HG03025 (cell line): ENCODE data around the gene IFI44.

Source experiments
- ATAC-seq: cut with Tn5 transposase; IDR thresholded peaks from one replicate; pipeline ENCODE4 v1.9.1; 2021; ENCODE audit warnings: mild to moderate bottlenecking, moderate library complexity; ENCODE audit not compliant: unreplicated experiment, low FRiP score

IFI44 gene

GRCh38 chr1:78650114-78650660 is 556 bp downstream of the IFI44 start:
- no peak for ATAC-seq

DNA sequence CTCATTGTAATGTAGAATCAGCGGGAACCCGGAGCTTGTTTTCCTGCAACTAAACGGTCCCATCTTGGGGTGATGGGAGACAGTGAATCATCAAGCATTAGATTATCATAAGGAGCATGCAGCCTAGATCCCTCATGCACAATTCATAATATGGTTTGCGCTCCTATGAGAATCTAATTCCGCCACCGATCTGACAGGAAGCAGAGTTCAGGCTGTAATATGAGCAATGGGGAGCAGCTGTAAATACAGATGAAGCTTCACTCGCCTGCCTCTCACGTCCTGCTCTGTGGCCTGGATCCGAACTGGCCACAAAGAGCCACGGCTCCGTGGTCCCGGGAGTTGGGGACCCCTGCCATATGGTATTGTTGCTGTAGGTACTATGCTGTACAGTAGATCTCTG is 1.6 kb downstream of the IFI44 start:
- ATAC-seq: peak; percentile 44

- no peak for ATAC-seq
Observed at GRCh38 chr1:78652019-78652560, 2.5 kb downstream of the IFI44 start.

GRCh38 chr1:78658901-78659300 is 9.3 kb downstream of the IFI44 start:
- no peak for ATAC-seq

DNA sequence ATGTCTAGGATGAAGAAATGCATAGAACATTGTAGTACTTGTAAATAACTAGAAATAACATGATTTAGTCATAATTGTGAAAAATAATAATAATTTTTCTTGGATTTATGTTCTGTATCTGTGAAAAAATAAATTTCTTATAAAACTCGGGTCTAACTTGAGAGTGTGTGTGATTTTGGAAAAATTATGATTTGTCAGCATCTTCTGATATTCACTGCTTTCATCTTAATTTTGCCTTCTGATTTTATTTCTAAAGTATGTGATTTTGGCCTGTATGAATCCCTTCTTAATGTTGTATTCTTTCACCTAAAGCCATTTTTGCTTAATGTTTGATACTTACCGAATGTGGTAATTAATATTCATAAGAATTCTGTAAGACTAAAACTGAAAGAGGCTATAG is 14.3 kb downstream of the IFI44 start:
- ATAC-seq: no peak

DNA sequence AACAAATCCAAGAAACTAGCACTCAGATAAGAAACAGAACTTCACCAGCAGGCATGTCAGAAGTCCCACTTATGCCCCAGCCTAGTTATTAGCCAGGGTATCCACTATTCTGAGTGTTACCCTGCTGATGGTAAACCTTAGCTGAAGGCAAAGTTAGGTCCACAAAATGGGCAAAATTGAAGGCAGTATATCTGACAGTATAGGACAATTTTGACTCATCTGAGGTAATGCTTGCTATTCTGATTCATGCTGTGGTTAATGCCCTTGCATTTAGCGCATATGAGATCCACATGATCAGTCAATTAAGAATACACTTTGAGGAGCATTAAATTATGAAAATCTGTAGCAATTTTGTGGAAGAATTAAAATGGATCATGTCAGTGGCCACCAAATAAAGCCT is 15.1 kb downstream of the IFI44 start:
- ATAC-seq: no peak

DNA sequence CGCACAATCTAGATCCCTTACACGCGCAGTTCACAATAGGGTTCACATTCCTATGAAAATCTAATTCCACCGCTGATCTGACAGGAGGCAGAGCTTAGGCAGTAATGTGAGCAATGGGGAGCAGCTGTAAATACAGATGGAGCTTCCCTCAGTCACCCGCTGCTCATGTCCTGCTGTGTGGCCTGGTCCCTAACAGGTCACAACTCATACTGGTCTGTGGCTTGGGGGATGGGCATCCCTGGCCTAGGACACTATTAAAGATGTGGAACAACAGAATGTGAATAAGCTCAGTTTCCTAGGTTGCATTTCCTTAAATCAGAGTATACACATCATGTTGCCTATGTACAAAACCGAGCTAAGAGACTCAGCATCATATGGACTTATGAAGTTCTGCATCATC is 16.2 kb downstream of the IFI44 start:
- no peak for ATAC-seq

DNA sequence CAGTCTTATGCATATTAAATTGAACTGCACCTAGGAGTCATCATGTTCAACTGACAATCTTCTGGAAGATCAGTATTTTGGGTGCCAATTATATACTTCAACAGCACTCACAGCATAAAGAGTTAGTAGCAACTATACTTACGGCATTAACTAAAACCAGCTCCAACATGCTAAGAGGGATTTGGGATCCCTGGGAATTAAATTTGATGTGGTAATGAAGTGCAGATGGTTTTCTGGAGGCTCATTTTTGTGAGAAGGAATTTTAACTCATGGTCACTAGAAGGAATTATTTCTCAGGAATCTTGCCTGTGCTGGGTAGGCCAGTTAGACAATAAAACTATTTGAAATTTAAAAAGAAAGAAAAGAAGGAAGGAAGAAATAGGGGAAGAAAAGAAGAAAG is 18.3 kb downstream of the IFI44 start:
- ATAC-seq: no peak

DNA sequence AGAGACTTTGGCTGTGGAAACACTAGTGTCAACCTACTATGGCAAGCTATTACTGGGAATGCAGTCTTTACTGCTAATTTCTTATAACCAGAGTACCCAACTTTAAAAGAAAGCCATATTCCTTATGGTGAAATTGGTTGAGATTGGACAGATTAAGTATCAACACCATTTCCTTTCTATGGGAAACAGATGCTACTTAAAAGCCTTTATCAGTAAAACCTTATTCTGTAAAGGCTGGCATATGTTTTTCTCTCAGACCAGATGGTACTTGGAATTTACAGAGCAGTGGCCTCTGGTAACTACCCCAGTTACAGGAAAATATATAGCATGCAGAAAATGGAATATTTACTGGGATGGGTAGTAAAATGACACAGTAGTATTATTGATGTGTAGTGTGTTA is 18.8 kb downstream of the IFI44 start:
- no peak for ATAC-seq

GRCh38 chr1:78672428-78672827 is 22.8 kb downstream of the IFI44 start:
- ATAC-seq: no peak

- ATAC-seq: no peak
Observed at GRCh38 chr1:78673120-78673519, 23.5 kb downstream of the IFI44 start.

- no peak for ATAC-seq
Observed at GRCh38 chr1:78676347-78676982, 26.8 kb downstream of the IFI44 start.

DNA sequence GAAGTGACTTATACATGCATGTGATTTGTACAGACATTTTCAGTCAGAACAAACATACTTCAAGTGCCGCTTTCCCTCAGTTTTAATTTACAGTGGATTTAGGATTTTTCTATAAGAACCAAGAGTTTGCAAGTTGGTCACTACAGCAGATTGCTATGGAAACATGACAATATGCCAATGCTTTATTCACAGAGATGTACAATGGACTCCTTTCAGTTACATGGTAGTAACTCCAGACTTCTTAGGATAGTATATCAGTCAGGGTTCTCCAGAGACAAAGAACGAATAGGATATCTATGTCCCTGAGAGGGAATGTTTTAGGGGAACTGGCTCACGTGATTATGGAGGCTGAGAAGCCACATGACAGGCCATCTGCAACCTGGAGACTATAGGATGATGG is 27.4 kb downstream of the IFI44 start:
- ATAC-seq: no peak

DNA sequence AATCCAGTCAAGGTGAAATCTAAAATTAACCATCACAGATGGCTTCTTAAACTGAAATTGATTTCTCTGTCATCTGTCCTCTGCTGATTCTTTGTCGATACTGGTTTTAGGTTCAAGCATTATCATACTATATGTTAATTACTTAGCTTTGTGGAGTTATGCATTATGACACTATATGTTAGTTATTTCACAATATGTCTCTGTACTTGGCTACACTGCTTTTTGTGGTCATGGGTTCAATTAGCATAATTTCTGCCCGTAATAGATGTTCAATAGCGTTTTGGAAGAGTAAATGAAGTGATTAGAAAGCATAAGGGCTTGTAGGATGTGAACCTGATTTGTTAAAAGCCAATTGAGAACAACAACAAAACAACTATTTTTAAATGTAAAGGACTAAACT is 28.2 kb downstream of the IFI44 start:
- ATAC-seq: no peak

GRCh38 chr1:78678324-78678723 is 28.7 kb downstream of the IFI44 start:
- ATAC-seq: peak; percentile 89

DNA sequence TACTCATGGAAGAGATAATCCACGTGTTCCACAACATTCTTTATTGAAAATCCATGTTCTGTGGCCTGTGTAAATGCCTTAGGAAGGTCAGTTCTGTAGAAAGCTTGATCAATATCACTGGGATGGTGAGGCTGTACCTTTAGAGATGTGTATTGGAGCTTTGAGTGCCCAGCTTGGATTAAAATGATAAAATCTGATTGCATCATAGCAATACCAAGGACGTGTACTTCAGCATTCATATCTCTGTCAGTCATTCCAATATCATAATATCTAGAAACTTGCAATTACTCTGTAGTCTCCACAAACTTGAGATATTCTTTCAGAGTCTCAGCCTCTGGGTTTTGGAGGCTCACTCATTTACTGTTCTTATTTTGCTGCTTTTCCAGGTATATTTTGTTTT is 31.6 kb downstream of the IFI44 start:
- no peak for ATAC-seq

DNA sequence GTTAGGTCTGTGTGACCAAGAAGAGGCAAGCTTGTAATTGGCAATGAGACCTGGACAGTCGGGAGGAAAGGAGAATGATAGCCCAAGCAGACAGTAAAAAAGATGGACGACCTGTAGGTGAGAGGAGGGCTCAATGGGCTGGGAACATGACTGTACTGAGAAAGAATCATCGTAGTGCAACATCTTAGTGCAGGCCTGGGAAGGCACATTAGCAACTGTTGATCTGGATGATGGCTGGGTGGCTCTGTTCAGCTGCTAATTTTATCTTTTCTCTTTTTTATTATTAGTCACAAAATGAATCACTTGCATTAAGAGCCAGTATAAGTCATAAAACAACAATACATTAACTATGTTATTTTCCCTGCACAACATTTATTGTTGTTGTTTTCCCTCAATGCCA is 32.9 kb downstream of the IFI44 start:
- ATAC-seq: no peak

GRCh38 chr1:78683079-78683478 is 33.4 kb downstream of the IFI44 start:
- no peak for ATAC-seq

- no peak for ATAC-seq
Observed at GRCh38 chr1:78687315-78687714, 37.7 kb downstream of the IFI44 start.

DNA sequence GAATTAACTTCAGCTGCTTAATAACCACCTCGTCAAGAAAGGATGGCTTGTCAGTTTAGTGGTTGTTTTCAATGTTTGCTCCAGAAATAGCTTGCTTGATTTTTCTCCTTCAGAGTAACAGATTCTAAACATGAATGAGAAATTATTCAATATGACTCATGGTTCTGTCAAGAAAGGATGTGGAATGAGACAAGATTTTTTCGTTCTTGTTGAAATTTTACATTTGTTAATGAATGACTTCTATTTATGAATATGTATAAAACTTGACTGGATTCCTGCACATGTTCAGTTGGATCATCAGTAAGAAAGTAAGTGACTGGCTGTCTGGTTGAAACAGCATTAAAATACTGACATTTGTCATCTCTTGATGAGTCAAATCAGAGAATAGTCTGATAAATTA is 38.3 kb downstream of the IFI44 start:
- ATAC-seq: no peak

DNA sequence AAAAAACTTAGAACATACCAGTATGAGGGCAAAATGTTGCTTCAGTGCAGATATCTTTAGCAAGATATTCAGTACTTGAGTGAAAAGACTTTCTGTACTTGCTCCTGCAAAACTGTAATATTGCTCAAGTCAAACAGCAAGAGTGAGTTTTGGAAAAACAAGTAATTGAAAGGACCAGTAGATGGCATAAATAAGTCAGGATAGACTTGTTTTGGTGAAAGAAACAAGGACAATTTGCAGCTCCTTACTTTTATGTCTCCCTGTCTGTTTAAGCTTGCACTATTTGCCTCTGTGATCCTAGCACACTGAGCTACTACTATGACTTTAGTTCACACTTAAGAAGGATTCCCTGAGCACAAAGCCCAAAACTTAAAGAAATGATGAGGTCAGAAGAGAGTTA is 39.1 kb downstream of the IFI44 start:
- ATAC-seq: no peak

DNA sequence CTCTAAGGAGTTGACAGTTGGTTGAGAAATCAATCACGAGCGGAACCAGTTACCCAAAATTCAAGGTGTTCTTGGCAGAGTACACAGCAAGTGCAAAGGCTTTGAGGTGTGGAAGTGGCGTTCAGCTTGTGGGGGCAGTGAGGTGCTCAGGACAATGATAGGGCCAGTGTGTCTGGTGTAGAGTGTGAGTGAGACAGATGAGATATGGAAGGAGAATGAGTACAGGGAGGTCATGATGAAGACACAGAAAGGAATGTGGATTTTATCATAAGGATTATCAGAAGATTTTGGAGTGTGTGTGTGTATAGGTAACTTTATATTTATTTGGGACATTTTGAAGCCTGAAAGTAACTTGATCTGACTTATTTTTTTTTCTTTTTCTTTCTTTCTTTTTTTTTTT is 40.9 kb downstream of the IFI44 start:
- ATAC-seq: no peak
